Ishikawa (cell line): ENCODE data around the gene XPNPEP3.

ENCODE experiments used
- CEBPB ChIP-seq: IDR thresholded peaks from 2 replicates; pipeline ENCODE4 v1.6.1; 2012
- CREB1 ChIP-seq: IDR thresholded peaks from 2 replicates; pipeline ENCODE4 v1.6.1; 2012; ENCODE audit warnings: low read depth
- EGR1 ChIP-seq: IDR thresholded peaks from 2 replicates; pipeline ENCODE4 v1.6.1; 2012
- EP300 ChIP-seq: IDR thresholded peaks from 2 replicates; pipeline ENCODE4 v1.6.1; 2012; ENCODE audit warnings: borderline replicate concordance
- FOXM1 ChIP-seq: IDR thresholded peaks from 2 replicates; pipeline ENCODE4 v1.6.1; 2012; ENCODE audit warnings: low read depth, borderline replicate concordance
- MAX ChIP-seq: IDR thresholded peaks from 2 replicates; pipeline ENCODE4 v1.6.1; 2012
- NFIC ChIP-seq: IDR thresholded peaks from 2 replicates; pipeline ENCODE4 v1.6.1; 2012
- RAD21 ChIP-seq: IDR thresholded peaks from 2 replicates; pipeline ENCODE4 v1.6.1; 2012; ENCODE audit warnings: low read depth
- REST ChIP-seq: IDR thresholded peaks from 2 replicates; pipeline ENCODE4 v1.6.1; 2012; ENCODE audit warnings: low read depth, mild to moderate bottlenecking
- TAF1 ChIP-seq: IDR thresholded peaks from 2 replicates; pipeline ENCODE4 v1.6.1; 2012; ENCODE audit warnings: low read depth, mild to moderate bottlenecking
- TCF12 ChIP-seq: IDR thresholded peaks from 2 replicates; pipeline ENCODE4 v1.6.1; 2012; ENCODE audit warnings: low read depth
- TEAD4 ChIP-seq: IDR thresholded peaks from 2 replicates; pipeline ENCODE4 v1.6.1; 2012
- USF1 ChIP-seq: IDR thresholded peaks from 2 replicates; pipeline ENCODE4 v1.6.1; 2012
- YY1 ChIP-seq: IDR thresholded peaks from 2 replicates; pipeline ENCODE4 v1.6.1; 2012; ENCODE audit warnings: low read depth
- ZBTB7A ChIP-seq: IDR thresholded peaks from 2 replicates; pipeline ENCODE4 v1.6.1; 2012; ENCODE audit warnings: low read depth

XPNPEP3 gene

GRCh38 chr22:40856513-40857308 is at the start of gene XPNPEP3, which contains the start of gene ST13:
XPNPEP3 (plus strand) TSS chr22:40857148; CDS start chr22:40857182, 34 bp downstream.
ST13 (minus strand) TSS chr22:40856639; CDS start chr22:40856540, 99 bp downstream.
- TF ChIP-seq RAD21 (no peak), TAF1 (peak; percentile 52), TCF12 (peak; percentile 20), YY1 (no peak; the same call in 1 of the 2 replicates), ZBTB7A (peak; percentile 13; the same call in 1 of the 2 replicates), CREB1 (peak; percentile 92), MAX (peak; percentile 84), USF1 (peak; percentile 91), EP300 (peak; percentile 40; the same call in 1 of the 2 replicates)

GRCh38 chr22:40808018-40808841 is 48.7 kb upstream of the XPNPEP3 start:
- TF ChIP-seq MAX (no peak), YY1 (no peak), CREB1 (no peak), RAD21 (no peak), TCF12 (no peak), ZBTB7A (no peak), FOXM1 (no peak), TAF1 (no peak), REST (no peak), NFIC (no peak), EGR1 (no peak), CEBPB (no peak), USF1 (no peak), EP300 (no peak), TEAD4 (no peak)

- no peak for TF ChIP-seq NFIC
- TF ChIP-seq TEAD4: no peak
- TF ChIP-seq EGR1: no peak
- no peak for TF ChIP-seq ZBTB7A
- TF ChIP-seq USF1: no peak
- TF ChIP-seq CREB1: no peak
- no peak for TF ChIP-seq MAX
- no peak for TF ChIP-seq YY1
Observed at GRCh38 chr22:40813912-40814315, 43.0 kb upstream of the XPNPEP3 start.

GRCh38 chr22:40817737-40818136 is 39.2 kb upstream of the XPNPEP3 start:
- TF ChIP-seq REST (no peak), CEBPB (no peak), NFIC (no peak), EGR1 (no peak), EP300 (no peak), USF1 (no peak), FOXM1 (no peak), TEAD4 (no peak), CREB1 (no peak), ZBTB7A (no peak), YY1 (no peak), MAX (no peak), RAD21 (no peak), TCF12 (no peak), TAF1 (no peak)
